GM18873 (cell line): ENCODE results near the gene AGPAT2.

Experiments
- ATAC-seq: cut with Tn5 transposase; IDR thresholded peaks from one replicate; pipeline ENCODE4 v1.9.1; 2021; ENCODE audit warnings: mild to moderate bottlenecking, moderate library complexity, moderate number of reproducible peaks; ENCODE audit not compliant: unreplicated experiment, low FRiP score

The AGPAT2 gene

GRCh38 chr9:136686794-136687711 is at the start of gene AGPAT2:
Gene AGPAT2, minus strand, starts transcription at chr9:136687457. Its CDS starts 100 bp downstream, at chr9:136687357.
- ATAC-seq: no peak

- ATAC-seq: no peak
Observed at GRCh38 chr9:136735812-136736480, 48.7 kb upstream of the AGPAT2 start.

- ATAC-seq: no peak
Observed at GRCh38 chr9:136734837-136735496, 47.7 kb upstream of the AGPAT2 start.

GRCh38 chr9:136733611-136734010 is 46.4 kb upstream of the AGPAT2 start:
- no peak for ATAC-seq

- ATAC-seq: no peak
Observed at GRCh38 chr9:136732444-136733178, 45.4 kb upstream of the AGPAT2 start.

- no peak for ATAC-seq
Observed at GRCh38 chr9:136729926-136730325, 42.7 kb upstream of the AGPAT2 start.

- no peak for ATAC-seq
Observed at GRCh38 chr9:136729144-136729543, 41.9 kb upstream of the AGPAT2 start.

GRCh38 chr9:136728548-136729123 is 41.4 kb upstream of the AGPAT2 start:
- ATAC-seq: peak; percentile 4

GRCh38 chr9:136728080-136728547 is 40.9 kb upstream of the AGPAT2 start:
- peak; percentile 45 for ATAC-seq

GRCh38 chr9:136726631-136727191 is 39.5 kb upstream of the AGPAT2 start:
- no peak for ATAC-seq

- ATAC-seq: no peak
Observed at GRCh38 chr9:136726118-136726517, 38.9 kb upstream of the AGPAT2 start.

GRCh38 chr9:136725612-136726011 is 38.4 kb upstream of the AGPAT2 start:
- ATAC-seq: no peak

- ATAC-seq: no peak
Observed at GRCh38 chr9:136724772-136725171, 37.5 kb upstream of the AGPAT2 start.

GRCh38 chr9:136723989-136724388 is 36.7 kb upstream of the AGPAT2 start:
- ATAC-seq: no peak

- no peak for ATAC-seq
Observed at GRCh38 chr9:136723362-136723976, 36.2 kb upstream of the AGPAT2 start.

GRCh38 chr9:136722969-136723356 is 35.7 kb upstream of the AGPAT2 start:
- no peak for ATAC-seq

- no peak for ATAC-seq
Observed at GRCh38 chr9:136722093-136722968, 35.1 kb upstream of the AGPAT2 start.

- ATAC-seq: no peak
Observed at GRCh38 chr9:136721339-136722092, 34.3 kb upstream of the AGPAT2 start.
